Measurements from ENCODE around the gene APBB2.

Gene APBB2

DNA sequence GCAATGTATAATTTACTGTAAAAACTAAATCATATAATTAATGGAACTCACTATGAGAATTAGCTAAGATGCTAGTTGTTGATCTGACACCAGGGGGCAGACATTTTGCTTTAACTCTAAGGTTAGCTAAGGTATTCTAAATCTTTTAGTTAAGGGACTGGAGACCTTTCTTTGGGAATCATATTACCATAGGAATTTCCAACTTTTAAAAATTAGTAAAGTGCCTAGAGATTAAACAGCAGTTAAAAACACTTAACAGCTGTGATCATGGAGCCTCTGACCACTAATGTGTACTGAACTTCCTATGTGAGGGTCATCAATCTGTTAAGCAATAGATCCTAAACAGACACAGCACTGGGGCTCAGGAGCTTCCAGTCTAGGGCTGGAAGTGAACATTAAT is 238.0 kb downstream of the APBB2 start:
- no peaks in the 10 kb centered on the region for H3K36me3 ChIP-seq (ENCODE audit: insufficient read depth, low read length)
- H3K27me3 ChIP-seq (ENCODE audit: insufficient read depth, low read length) = no peaks in the 10 kb centered on the region
- no peaks in the 10 kb centered on the region for H3K79me2 ChIP-seq (ENCODE audit: insufficient read depth, low read length)
- H3F3A ChIP-seq (ENCODE audit: insufficient read depth, low read length) = no peaks in the 10 kb centered on the region
- H3K9me2 ChIP-seq (ENCODE audit: low read depth, low read length) = no peaks in the 10 kb centered on the region
- no peak overlapping the region for H3K9ac ChIP-seq (ENCODE audit: low read length)
- H4K20me1 ChIP-seq (ENCODE audit: insufficient read depth, low read length) = no peaks in the 10 kb centered on the region
- no peak overlapping the region for H3K4me3 ChIP-seq (ENCODE audit: low read depth, low read length, poor library complexity, severe bottlenecking)
- H3K4me2 ChIP-seq (ENCODE audit: low read length) = no peak overlapping the region
- H3K9me3 ChIP-seq (ENCODE audit: low read length) = no peaks in the 10 kb centered on the region
- TF ChIP-seq, protein P1, sequence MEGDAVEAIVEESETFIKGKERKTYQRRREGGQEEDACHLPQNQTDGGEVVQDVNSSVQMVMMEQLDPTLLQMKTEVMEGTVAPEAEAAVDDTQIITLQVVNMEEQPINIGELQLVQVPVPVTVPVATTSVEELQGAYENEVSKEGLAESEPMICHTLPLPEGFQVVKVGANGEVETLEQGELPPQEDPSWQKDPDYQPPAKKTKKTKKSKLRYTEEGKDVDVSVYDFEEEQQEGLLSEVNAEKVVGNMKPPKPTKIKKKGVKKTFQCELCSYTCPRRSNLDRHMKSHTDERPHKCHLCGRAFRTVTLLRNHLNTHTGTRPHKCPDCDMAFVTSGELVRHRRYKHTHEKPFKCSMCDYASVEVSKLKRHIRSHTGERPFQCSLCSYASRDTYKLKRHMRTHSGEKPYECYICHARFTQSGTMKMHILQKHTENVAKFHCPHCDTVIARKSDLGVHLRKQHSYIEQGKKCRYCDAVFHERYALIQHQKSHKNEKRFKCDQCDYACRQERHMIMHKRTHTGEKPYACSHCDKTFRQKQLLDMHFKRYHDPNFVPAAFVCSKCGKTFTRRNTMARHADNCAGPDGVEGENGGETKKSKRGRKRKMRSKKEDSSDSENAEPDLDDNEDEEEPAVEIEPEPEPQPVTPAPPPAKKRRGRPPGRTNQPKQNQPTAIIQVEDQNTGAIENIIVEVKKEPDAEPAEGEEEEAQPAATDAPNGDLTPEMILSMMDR (IDR thresholded peaks at IDR 0.05; ENCODE audit: low read length) = peak; percentile 64
- no peak for TF ChIP-seq EZH2 (IDR thresholded peaks at IDR 0.05; ENCODE audit: borderline replicate concordance, low read length)
- H2AFZ ChIP-seq (ENCODE audit: low read length) = no peak overlapping the region
- H3K27ac ChIP-seq (ENCODE audit: low read depth, low read length, poor library complexity, severe bottlenecking) = no peak overlapping the region
- no peaks in the 10 kb centered on the region for H3K4me1 ChIP-seq (ENCODE audit: insufficient read depth, low read length, severe bottlenecking)

DNA sequence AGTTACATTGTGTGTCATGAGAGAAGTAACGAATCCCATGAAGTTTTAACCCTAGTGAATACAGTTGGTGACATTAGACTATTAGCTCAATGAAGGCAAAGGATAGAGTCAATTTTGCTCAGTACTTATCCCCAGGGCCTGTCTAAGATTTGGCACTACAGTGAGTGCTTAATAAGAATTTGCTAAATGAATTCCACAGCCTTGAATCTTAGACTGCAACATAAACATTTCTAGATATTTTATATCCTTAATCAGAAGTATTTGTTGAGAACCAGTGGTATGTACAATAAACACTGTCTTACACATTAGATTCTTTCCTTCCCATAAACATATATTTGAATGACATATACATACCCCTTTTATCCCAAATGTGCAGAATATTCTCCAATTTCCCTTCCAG is 241.6 kb downstream of the APBB2 start:
- Histone ChIP-seq H3K36me3 (ENCODE audit: insufficient read depth, low read length) (no peaks in the 10 kb centered on the region), H3K79me2 (ENCODE audit: insufficient read depth, low read length) (no peaks in the 10 kb centered on the region)

DNA sequence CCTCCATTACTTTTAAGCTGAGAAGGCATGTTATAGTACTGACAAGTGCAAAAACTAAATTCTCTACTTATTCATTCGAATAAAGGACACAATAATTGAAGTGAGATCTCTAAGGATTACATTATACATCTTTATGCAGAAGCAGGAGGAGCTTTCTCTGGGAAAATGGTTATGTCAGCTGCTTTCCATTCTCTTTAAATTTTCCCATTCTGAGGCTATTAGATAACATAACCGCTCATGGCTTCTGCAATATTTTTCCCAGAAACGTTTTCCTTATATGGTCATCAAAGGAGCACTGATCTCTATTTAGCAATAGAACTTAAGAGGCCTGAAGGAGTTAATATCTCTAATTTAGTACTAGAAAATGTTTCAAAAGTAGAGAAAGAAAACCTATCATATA is 243.0 kb downstream of the APBB2 start:
- no peaks in the 10 kb centered on the region for H4K20me1 ChIP-seq (ENCODE audit: insufficient read depth, low read length)
- TF ChIP-seq, protein P1 (IDR thresholded peaks at IDR 0.05; ENCODE audit: low read length) = no peak
- TF ChIP-seq EZH2 (IDR thresholded peaks at IDR 0.05; ENCODE audit: borderline replicate concordance, low read length) = no peak
- H3K4me1 ChIP-seq (ENCODE audit: insufficient read depth, low read length, severe bottlenecking) = no peaks in the 10 kb centered on the region
- H3K27ac ChIP-seq (ENCODE audit: low read depth, low read length, poor library complexity, severe bottlenecking) = no peak overlapping the region
- no peak overlapping the region for H3K4me2 ChIP-seq (ENCODE audit: low read length)
- no peaks in the 10 kb centered on the region for H3K9me3 ChIP-seq (ENCODE audit: low read length)
- H3K9ac ChIP-seq (ENCODE audit: low read length) = no peak overlapping the region
- no peak overlapping the region for H2AFZ ChIP-seq (ENCODE audit: low read length)
- no peaks in the 10 kb centered on the region for H3K9me2 ChIP-seq (ENCODE audit: low read depth, low read length)
- H3K4me3 ChIP-seq (ENCODE audit: low read depth, low read length, poor library complexity, severe bottlenecking) = no peak overlapping the region
- H3K27me3 ChIP-seq (ENCODE audit: insufficient read depth, low read length) = no peaks in the 10 kb centered on the region
- no peaks in the 10 kb centered on the region for H3F3A ChIP-seq (ENCODE audit: insufficient read depth, low read length)
- no peaks in the 10 kb centered on the region for H3K36me3 ChIP-seq (ENCODE audit: insufficient read depth, low read length)
- no peaks in the 10 kb centered on the region for H3K79me2 ChIP-seq (ENCODE audit: insufficient read depth, low read length)

More for the DNA sequence above, 241.6 kb downstream of the APBB2 start:
- H3K9ac ChIP-seq (ENCODE audit: low read length) = no peak overlapping the region
- no peaks in the 10 kb centered on the region for H3F3A ChIP-seq (ENCODE audit: insufficient read depth, low read length)
- no peak overlapping the region for H3K4me2 ChIP-seq (ENCODE audit: low read length)
- no peaks in the 10 kb centered on the region for H3K9me3 ChIP-seq (ENCODE audit: low read length)
- H3K27me3 ChIP-seq (ENCODE audit: insufficient read depth, low read length) = no peaks in the 10 kb centered on the region
- H4K20me1 ChIP-seq (ENCODE audit: insufficient read depth, low read length) = no peaks in the 10 kb centered on the region
- TF ChIP-seq, protein P1 (IDR thresholded peaks at IDR 0.05; ENCODE audit: low read length) = no peak
- no peak for TF ChIP-seq EZH2 (IDR thresholded peaks at IDR 0.05; ENCODE audit: borderline replicate concordance, low read length)
- H3K27ac ChIP-seq (ENCODE audit: low read depth, low read length, poor library complexity, severe bottlenecking) = no peak overlapping the region
- no peak overlapping the region for H3K4me3 ChIP-seq (ENCODE audit: low read depth, low read length, poor library complexity, severe bottlenecking)
- no peaks in the 10 kb centered on the region for H3K9me2 ChIP-seq (ENCODE audit: low read depth, low read length)
- no peak overlapping the region for H2AFZ ChIP-seq (ENCODE audit: low read length)
- H3K4me1 ChIP-seq (ENCODE audit: insufficient read depth, low read length, severe bottlenecking) = no peaks in the 10 kb centered on the region

Measured in OCI-LY1 (cell line).